ENCODE results near the gene ASTN2. TPM values are rescaled to one million over a fixed set of nuclear protein-coding genes. Genes with fewer than 3 reads are reported as not detected.

ASTN2 gene
- total RNA-seq, 1 experiment from 2014 or later = 4.8 TPM

- Histone ChIP-seq H3K4me1 (ENCODE audit: control insufficient read depth in 1 of 2, insufficient read depth in 2 of 2, low read length in 2 of 2) (no peaks in the 10 kb centered on the region), H3K79me2 (ENCODE audit: insufficient read depth, low read length) (no peaks in the 10 kb centered on the region), H2AFZ (ENCODE audit: low read depth, low read length, poor library complexity, severe bottlenecking) (no peak overlapping the region), H3K9me2 (ENCODE audit: insufficient read depth) (no peaks in the 10 kb centered on the region), H3K4me2 (ENCODE audit: low read length) (no peak overlapping the region), H4K20me1 (ENCODE audit: insufficient read depth) (no peaks in the 10 kb centered on the region), H3K27me3 (ENCODE audit: insufficient read depth, low read length) (no peaks in the 10 kb centered on the region), H3K36me3 (ENCODE audit: control insufficient read depth in 1 of 2, insufficient read depth in 2 of 2, low read length in 2 of 2) (no peaks in the 10 kb centered on the region), H3K9me3 (ENCODE audit: control insufficient read depth in 1 of 2, insufficient read depth in 1 of 2, low read depth in 1 of 2, low read length in 2 of 2) (no peaks in the 10 kb centered on the region), H3K9ac (ENCODE audit: low read length) (no peak overlapping the region), H3K4me3 (replicated peaks in 1 of 2; ENCODE audit: low read depth in 1 of 2, low read length in 2 of 2) (no peak overlapping the region), H3K27ac (ENCODE audit: low read depth, low read length) (no peak overlapping the region)
- intact Hi-C loops (cut with micrococcal nuclease) = no loop called here
- RAD21 ChIA-PET (ENCODE audit: low non-redundant PET in 1 of 2, low total read pairs in 2 of 2, uncharacterized antibody in 2 of 2, unreplicated experiment in 2 of 2) = no interaction called here
- CTCF ChIA-PET = no interaction called here
- DNase-seq (ENCODE audit: low read depth, low spot score) = no peak
- TF ChIP-seq TCF7L2 (IDR thresholded peaks at IDR 0.05; ENCODE audit: borderline replicate concordance, extremely low read depth, insufficient read depth, insufficient read length) (no peak), CBX3 (IDR thresholded peaks at IDR 0.05; ENCODE audit: low read depth) (no peak), EGR1 (IDR thresholded peaks at IDR 0.05; ENCODE audit: low read depth) (no peak), ELF1 (IDR thresholded peaks at IDR 0.05; ENCODE audit: borderline replicate concordance, low read depth) (no peak), POLR2AphosphoS5 (IDR thresholded peaks at IDR 0.05; ENCODE audit: low read depth, low read length) (no peak), FOSL1 (IDR thresholded peaks at IDR 0.05; ENCODE audit: low read depth) (no peak), SIN3A (IDR thresholded peaks at IDR 0.05; ENCODE audit: low read depth) (no peak), EZH2phosphoT487 (IDR thresholded peaks at IDR 0.05; ENCODE audit: borderline replicate concordance) (no peak), EZH2 (IDR thresholded peaks at IDR 0.05) (no peak), ATF3 (IDR thresholded peaks at IDR 0.05) (no peak), REST (IDR thresholded peaks at IDR 0.05; ENCODE audit: low read depth) (no peak), CEBPB (IDR thresholded peaks at IDR 0.05; ENCODE audit: low read depth) (no peak), YY1 (IDR thresholded peaks at IDR 0.05; ENCODE audit: extremely low read depth, insufficient replicate concordance, low read depth, low read length) (no peak), MAX (IDR thresholded peaks at IDR 0.05) (no peak), SP1 (IDR thresholded peaks at IDR 0.05; ENCODE audit: low read depth) (no peak), POLR2A (IDR thresholded peaks at IDR 0.05; ENCODE audit: borderline replicate concordance, extremely low read depth, insufficient read depth, insufficient read length) (no peak), ZFX (IDR thresholded peaks at IDR 0.05) (no peak), ZNF274 (IDR thresholded peaks at IDR 0.05; ENCODE audit: low read depth, low read length) (no peak)
- POLR2A ChIA-PET = no interaction called here
- ATAC-seq = no peak
- BruUV-seq (replicated peaks) = no TSS peak
These were observed 429.3 kb downstream of the ASTN2 start for GRCh38 chr9:116985596-116985995.
